Coronary artery (tissue), 2 donors: Measurements from ENCODE around the gene CAPN9.

ENCODE experiments used
- DNase-seq: peaks from one replicate; pipeline ENCODE4 v3.0.0-alpha.2; 2017; ENCODE audit warnings: low spot score
- H3K27ac ChIP-seq, 2 donors: fragments of 200-600 bp; sonication (generic); one replicate each; pipeline ENCODE4 v1.5.1; 2016 to 2019
- H3K4me3 ChIP-seq: fragments of 200-600 bp; sonication (generic); 2 replicates; pipeline ENCODE4 v1.5.1; 2016; ENCODE audit warnings: mild to moderate bottlenecking, moderate library complexity
- TF ChIP-seq, protein P1 (sequence below): fragments of 200-600 bp; sonication (generic); IDR thresholded peaks from one replicate; pipeline ENCODE4 v1.5.1; 2019; ENCODE audit warnings: antibody characterized with exemption

Gene CAPN9

DNA sequence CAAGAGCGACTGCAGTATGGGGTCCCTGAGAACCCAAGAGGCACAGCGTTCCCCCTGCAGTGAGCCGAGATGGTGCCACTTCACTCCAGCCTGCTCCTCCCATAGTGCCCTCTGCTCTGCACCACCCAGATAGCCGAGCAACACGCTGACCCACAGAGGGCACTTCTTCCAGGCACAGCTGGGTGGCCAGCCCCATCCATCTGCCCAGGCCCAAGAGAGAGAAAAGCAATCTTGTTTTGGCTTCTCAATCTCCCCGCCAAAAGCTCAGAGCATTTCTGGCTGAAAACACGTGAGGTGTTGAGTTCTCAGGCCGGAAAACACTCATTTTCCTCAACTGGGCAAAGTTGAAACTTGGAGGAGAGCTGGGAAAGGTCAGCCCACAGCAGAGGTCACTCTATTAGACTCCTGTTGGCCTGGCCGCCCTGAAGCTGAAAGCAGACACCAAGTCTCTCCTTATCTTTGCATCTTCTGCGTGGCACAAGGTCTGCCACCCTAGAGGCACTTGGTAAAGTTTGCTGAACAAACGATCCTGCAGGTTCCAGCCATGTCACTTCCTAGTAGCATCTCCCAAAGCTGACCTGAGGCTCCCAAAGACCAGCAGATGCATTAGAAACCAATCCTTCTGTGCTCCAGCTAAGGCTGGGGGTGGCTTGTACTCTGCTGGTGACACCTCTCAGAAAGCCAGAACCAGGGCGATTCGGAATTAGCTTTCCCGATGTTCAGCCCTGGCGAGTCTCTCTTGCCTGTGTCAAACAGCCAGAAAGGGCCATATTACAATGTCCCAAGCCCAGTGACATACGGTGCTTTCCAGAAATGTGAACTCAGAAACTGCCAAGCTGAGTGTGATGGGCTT, 10.9 kb downstream of the CAPN9 start:
- no peak for DNase-seq
- TF ChIP-seq, protein P1, sequence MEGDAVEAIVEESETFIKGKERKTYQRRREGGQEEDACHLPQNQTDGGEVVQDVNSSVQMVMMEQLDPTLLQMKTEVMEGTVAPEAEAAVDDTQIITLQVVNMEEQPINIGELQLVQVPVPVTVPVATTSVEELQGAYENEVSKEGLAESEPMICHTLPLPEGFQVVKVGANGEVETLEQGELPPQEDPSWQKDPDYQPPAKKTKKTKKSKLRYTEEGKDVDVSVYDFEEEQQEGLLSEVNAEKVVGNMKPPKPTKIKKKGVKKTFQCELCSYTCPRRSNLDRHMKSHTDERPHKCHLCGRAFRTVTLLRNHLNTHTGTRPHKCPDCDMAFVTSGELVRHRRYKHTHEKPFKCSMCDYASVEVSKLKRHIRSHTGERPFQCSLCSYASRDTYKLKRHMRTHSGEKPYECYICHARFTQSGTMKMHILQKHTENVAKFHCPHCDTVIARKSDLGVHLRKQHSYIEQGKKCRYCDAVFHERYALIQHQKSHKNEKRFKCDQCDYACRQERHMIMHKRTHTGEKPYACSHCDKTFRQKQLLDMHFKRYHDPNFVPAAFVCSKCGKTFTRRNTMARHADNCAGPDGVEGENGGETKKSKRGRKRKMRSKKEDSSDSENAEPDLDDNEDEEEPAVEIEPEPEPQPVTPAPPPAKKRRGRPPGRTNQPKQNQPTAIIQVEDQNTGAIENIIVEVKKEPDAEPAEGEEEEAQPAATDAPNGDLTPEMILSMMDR = no peak
- Histone ChIP-seq H3K27ac (no peak overlapping the region), H3K4me3 (no peak overlapping the region)

DNA sequence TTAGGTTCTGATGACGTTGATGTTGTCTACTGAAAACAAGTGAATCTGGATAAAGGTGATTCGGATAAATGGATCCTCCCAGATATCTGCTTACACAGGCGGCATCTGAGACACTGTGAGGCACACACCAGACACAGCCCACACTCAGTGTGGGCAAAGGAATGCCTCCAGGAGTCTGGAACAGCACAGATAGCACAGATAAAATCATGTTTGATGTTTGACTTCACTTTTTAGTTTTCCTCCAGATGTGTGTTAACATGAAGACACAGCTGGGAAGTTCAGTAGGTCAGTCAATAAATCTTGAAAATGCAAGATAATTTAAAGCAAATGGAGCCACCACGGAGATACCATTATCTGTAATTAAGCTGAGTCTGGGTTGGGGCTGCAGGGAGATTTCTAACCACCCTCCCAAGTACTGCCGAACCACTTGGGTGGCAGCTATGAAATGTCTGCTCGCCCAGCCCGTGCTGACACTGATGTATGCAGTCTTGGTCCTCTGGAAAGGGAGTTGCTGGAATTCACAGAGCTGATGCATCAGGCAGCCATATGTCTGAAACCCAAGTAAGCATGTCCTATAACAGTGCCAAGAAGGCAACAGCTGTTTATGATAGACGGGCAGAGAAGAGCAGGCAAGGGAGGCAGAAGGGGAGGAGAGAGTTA, 11.7 kb downstream of the CAPN9 start:
- no peak for DNase-seq
- H3K4me3 ChIP-seq = no peak overlapping the region
- H3K27ac ChIP-seq = no peak overlapping the region
- TF ChIP-seq, protein P1 = no peak

DNA sequence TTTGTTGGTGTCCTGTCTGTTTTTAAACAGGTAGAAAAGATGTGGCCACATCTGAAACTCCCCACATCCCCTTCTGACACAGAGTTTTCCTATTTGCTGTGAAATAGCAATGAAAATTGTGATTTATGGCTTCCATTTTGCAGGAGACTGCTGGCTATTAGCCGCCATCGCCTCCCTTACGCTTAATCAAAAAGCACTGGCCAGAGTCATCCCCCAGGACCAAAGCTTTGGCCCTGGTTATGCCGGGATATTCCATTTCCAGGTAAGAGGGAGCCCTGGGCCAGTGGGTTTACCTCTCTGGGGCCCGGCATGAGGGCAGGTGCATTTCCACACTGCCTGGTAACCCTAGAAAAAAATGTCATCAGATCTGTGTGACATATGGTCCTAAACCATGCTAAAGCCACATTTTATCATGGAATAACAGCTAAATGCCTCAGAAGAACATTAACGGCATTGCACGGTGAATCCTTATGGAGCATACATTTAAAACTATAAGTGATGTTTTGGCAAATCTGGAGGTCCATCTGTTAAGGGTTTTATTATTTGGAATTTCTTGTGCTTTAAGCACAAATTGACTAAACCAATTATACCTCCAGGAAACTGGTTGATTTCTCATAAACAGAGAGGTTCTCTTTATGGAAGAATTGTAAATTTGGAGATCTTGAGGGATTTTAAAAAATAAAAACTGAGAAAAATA, 12.3 kb downstream of the CAPN9 start:
- TF ChIP-seq, protein P1 = no peak

DNA sequence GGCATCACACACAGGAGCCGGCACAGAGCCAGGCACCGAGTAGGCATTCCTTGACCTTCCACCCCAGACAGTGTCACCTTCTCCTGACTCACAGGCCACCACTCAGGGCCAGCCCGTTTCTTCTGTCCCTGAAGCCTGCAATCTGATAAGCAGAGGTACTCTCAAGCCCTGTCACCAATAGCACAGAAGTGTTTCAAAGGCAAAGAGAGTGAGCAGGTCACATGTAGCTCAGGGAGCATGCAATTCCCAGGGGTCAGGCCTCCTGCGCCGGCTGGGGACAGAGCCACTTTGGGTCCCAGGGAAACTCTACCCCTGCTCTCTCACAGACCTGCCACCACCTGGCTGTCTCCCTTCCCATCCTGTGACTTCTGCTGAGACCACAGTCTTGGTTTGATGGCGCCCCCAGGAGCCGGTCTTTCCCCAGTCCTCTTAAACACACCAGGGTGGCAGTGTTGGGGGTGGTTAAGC, 13.2 kb downstream of the CAPN9 start:
- TF ChIP-seq, protein P1 = no peak
- no peak overlapping the region for H3K4me3 ChIP-seq
- no peak overlapping the region for H3K27ac ChIP-seq
- DNase-seq = no peak

More for the DNA sequence above, 12.3 kb downstream of the CAPN9 start:
- no peak for DNase-seq
- Histone ChIP-seq H3K27ac (no peak overlapping the region), H3K4me3 (no peak overlapping the region)

DNA sequence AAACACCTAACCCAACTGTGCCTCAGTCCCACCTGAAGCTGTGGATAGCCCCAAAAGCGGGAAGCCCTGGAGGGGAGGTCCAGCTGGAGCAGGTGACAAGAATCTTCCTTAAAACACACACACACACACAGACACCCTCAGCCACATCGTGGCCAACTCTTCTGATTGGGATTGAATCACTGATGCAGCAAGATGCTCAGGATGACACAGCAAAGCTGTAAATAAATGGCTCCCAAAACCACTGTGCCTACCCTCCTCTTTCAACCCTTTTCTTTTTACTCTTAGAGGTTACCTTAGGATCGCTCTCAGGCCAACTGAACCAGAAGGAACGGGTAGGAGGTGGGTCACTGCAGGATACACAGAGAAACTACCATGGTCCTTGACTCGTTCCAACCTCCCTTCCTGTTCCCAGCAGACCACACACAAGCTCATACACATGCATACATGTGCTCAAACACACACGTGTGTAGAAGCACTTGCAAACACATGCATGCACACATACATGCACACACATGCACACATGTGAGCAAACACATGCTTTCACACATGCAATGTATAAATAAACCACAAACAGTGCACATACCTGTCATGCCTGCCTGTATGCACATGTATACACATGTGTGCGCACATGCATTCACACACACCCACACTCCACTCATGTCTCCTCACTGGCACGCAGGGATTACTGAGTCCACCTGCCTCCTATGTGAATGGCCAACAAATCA, 14.4 kb downstream of the CAPN9 start:
- Histone ChIP-seq H3K27ac (no peak overlapping the region), H3K4me3 (no peak overlapping the region)
- no peak for DNase-seq
- TF ChIP-seq, protein P1 = no peak

DNA sequence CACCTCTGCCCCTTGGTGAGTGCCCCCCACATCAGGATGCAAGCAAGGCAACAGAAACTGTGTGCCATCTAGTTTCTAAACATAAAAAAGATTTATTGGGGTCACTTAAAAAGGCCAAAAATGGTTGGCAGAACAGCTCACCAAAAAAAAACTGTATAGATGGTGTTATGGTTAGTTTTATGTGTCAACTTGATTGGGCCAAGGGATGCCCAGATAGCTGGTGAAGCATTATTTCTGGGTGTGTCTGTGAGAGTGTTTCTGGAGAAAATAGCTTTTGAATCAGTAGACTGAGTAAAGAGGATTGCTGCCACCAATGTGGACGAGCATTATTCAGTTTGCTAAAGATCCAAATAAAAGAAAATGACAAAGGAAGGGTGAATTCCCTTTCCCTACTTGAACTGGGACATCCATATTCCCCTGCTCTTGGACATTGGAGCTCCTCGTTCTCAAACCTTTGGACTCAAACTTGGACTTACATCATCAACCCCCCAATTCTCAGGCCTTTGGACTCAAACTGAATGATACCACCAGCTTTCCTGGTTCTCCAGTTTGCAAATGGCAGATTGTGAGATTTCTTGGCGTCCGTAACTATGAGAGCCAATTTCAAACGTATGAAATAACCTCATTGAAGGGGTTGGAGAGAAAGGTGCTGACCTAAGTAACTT, 16.9 kb downstream of the CAPN9 start:
- H3K4me3 ChIP-seq = no peak overlapping the region
- TF ChIP-seq, protein P1 = no peak
- DNase-seq = no peak
- no peak overlapping the region for H3K27ac ChIP-seq
